Endothelial cell of umbilical vein (primary cell): ENCODE data around the gene HCN1.

Experiments
- POLR2A ChIP-seq: IDR thresholded peaks from 2 replicates; pipeline ENCODE4 v1.6.1; 2012; ENCODE audit warnings: low read depth, mild to moderate bottlenecking, control low read depth, low read length
- POLR2AphosphoS5 ChIP-seq: IDR thresholded peaks from 2 replicates; pipeline ENCODE4 v1.6.1; 2012; ENCODE audit warnings: low read depth, mild to moderate bottlenecking, control low read depth, low read length, moderate library complexity; ENCODE audit not compliant: insufficient read depth
- TF ChIP-seq, protein P1 (sequence below), 2 donors: IDR thresholded peaks; 1 replicate in 1 of 2; 2 replicates in 1 of 2; pipeline ENCODE4 v1.5.1; 2011; ENCODE audit warnings: low read length in 2 of 2, mild to moderate bottlenecking in 2 of 2, moderate library complexity in 2 of 2, control low read depth in 1 of 2, inconsistent platforms in 1 of 2, low read depth in 1 of 2; ENCODE audit not compliant: insufficient read depth in 1 of 2; ENCODE audit errors: extremely low read depth in 1 of 2
- TF ChIP-seq, protein P2 (sequence below): IDR thresholded peaks from 2 replicates; pipeline ENCODE4 v1.6.1; 2011; ENCODE audit not compliant: insufficient read depth, insufficient read length

DNA sequence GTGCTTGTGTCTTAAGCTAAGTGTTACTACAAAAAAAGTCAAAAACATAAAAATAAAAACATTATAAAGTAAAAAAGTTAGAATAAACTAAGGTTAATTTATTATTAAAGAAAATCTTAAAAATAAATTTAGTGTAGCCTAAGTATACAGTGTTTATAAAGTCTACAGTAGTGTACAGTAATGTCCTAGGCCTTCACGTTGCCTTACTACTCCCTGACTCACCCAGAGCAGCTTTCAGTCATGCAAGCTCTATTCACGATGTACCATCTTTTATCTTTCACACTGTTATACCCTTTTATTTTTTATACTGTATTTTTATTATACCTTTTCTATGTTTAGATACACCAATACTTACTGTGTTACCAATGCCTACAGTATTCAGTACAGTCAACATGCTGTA lies 288.1 kb downstream of the HCN1 start:
- TF ChIP-seq, protein P1, sequence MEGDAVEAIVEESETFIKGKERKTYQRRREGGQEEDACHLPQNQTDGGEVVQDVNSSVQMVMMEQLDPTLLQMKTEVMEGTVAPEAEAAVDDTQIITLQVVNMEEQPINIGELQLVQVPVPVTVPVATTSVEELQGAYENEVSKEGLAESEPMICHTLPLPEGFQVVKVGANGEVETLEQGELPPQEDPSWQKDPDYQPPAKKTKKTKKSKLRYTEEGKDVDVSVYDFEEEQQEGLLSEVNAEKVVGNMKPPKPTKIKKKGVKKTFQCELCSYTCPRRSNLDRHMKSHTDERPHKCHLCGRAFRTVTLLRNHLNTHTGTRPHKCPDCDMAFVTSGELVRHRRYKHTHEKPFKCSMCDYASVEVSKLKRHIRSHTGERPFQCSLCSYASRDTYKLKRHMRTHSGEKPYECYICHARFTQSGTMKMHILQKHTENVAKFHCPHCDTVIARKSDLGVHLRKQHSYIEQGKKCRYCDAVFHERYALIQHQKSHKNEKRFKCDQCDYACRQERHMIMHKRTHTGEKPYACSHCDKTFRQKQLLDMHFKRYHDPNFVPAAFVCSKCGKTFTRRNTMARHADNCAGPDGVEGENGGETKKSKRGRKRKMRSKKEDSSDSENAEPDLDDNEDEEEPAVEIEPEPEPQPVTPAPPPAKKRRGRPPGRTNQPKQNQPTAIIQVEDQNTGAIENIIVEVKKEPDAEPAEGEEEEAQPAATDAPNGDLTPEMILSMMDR (IDR thresholded peaks at IDR 0.05; ENCODE audit: extremely low read depth in 1 of 2, insufficient read depth in 1 of 2, low read depth in 1 of 2, low read length in 2 of 2) = no peak
- no peak for TF ChIP-seq POLR2AphosphoS5
- TF ChIP-seq, protein P2, sequence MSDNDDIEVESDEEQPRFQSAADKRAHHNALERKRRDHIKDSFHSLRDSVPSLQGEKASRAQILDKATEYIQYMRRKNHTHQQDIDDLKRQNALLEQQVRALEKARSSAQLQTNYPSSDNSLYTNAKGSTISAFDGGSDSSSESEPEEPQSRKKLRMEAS = no peak
- TF ChIP-seq POLR2A = no peak
